AG04450 (cell line): ENCODE results near the gene OR5A2. TPM values are rescaled to one million over a fixed set of nuclear protein-coding genes. Genes with fewer than 3 reads are reported as not detected.
"Not testable (repeated sequence)": the region's sequence is repeated elsewhere in the genome, so short reads cannot be mapped to it uniquely, and the experiment has no call there.

Experiments
- CTCF ChIA-PET: fragments of 300-600, 350-600 bp; formaldehyde crosslinking; extraction: SDS; loops from one replicate; lab custom pipeline; 2022; ENCODE audit warnings: antibody characterized with exemption, inconsistent platforms; lab: Charles Lee
- POLR2A ChIA-PET: fragments of 350-600 bp; formaldehyde crosslinking; extraction: SDS; loops from one replicate; lab custom pipeline; 2021; ENCODE audit warnings: antibody characterized with exemption, inconsistent platforms; lab: Yijun Ruan, JAX
- DNase-seq: peaks from one replicate; pipeline ENCODE4 v3.0.0-alpha.2; 2011; ENCODE audit warnings: low read depth, low spot score
- H3K27ac ChIP-seq: one replicate; pipeline ENCODE4 v1.5.1; 2012; ENCODE audit warnings: low read depth, low read length, control low read depth
- H3K27me3 ChIP-seq: one replicate; pipeline ENCODE4 v1.6.0; 2012; ENCODE audit warnings: low read length; ENCODE audit not compliant: control insufficient read depth, insufficient read depth
- H3K4me3 ChIP-seq: 2 replicates; pipeline ENCODE4 v1.5.1; 2011; ENCODE audit warnings: mild to moderate bottlenecking, low read depth, low read length, control low read depth
- H3K9me3 ChIP-seq: 2 replicates; pipeline ENCODE4 v1.5.1; 2012; ENCODE audit warnings: low read length; ENCODE audit not compliant: control insufficient read depth, insufficient read depth
- CTCF ChIP-seq: IDR thresholded peaks from 2 replicates; pipeline ENCODE4 v1.5.1; 2011; ENCODE audit warnings: low read depth, low read length, control low read depth, inconsistent platforms
- polyA plus RNA-seq: library from polyadenylated mRNA; depleted of rRNA; stranded (reverse); fragments of >200 nt; gene quantifications from 2 replicates; pipeline ENCODE4 v1.2.3, GENCODE V29; 2011

Gene OR5A2
- polyA plus RNA-seq, 1 experiment = not detected

DNA sequence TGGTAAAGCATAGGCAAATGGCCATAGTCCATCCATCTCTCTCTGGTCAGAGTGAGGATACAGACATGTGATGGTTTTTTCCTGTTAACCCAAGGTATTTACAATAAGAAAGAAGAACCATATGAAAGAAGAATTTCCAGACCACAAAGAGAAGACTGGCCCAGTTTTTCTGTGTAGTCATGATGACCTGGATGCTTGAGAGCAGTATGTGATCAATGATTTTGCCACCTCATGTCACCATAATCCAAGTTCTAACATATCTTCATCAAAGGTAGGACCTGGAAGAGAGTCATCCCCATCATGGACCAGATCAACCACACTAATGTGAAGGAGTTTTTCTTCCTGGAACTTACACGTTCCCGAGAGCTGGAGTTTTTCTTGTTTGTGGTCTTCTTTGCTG lies 30.4 kb upstream of the OR5A2 start, which contains the start of gene OR4D6:
TSS of gene OR4D6 (plus strand) at position 301 of the 400 bp plus-strand sequence. CDS start at position 301, 0 bp downstream.
- POLR2A ChIA-PET = no interaction called here
- CTCF ChIA-PET = no interaction called here
- TF ChIP-seq CTCF = no peak
- Histone ChIP-seq H3K9me3 (no peaks in the 10 kb centered on the region), H3K27me3 (no peaks in the 10 kb centered on the region), H3K4me3 (no peak within 1 kb of the TSS), H3K27ac (no peak within 1 kb of the TSS)
- no peak for DNase-seq

GRCh38 chr11:59448484-59448883 lies 22.3 kb upstream of the OR5A2 start:
- H3K27ac ChIP-seq = no peak overlapping the region
- no peak overlapping the region for H3K4me3 ChIP-seq
- no peaks in the 10 kb centered on the region for H3K9me3 ChIP-seq
- POLR2A ChIA-PET = no interaction called here
- CTCF ChIA-PET = no interaction called here
- no peak for TF ChIP-seq CTCF
- no peak for DNase-seq
- peaks cover 1% of the 10 kb centered on the region for H3K27me3 ChIP-seq

DNA sequence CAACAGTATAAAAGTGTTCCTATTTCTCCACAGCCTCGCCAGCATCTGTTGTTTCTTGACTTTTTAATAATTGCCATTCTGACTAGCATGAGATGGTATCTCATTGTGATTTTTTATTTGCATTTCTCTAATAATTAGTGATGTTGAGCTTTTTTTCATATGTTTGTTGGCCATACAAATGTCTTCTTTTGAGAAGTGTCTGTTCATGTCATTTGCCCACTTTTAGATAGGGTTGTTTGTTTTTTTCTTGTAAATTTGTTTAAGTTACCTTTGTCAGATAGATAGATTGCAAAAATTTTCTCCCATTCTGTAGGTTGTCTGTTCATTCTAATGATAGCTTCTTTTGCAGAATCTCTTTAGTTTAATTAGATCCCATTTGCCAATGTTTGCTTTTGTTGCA lies 19.4 kb upstream of the OR5A2 start:
- H3K27me3 ChIP-seq, DNase-seq, POLR2A ChIA-PET, H3K9me3 ChIP-seq, H3K27ac ChIP-seq, H3K4me3 ChIP-seq, CTCF ChIA-PET: not testable (repeated sequence)

- H3K9me3 ChIP-seq = no peaks in the 10 kb centered on the region
- CTCF ChIA-PET = interaction anchor here (1.7 to 2.3 kb wide), 2 partner anchors 8 to 266 kb away, joined by 5 to 12 read pairs; partner anchors contain the start of gene DTX4
- no peak for TF ChIP-seq CTCF
- no peak overlapping the region for H3K4me3 ChIP-seq
- POLR2A ChIA-PET = no interaction called here
- H3K27me3 ChIP-seq = no peaks in the 10 kb centered on the region
- no peak overlapping the region for H3K27ac ChIP-seq
- DNase-seq = no peak
These were observed 11.6 kb upstream of the OR5A2 start for GRCh38 chr11:59437770-59438169.

DNA sequence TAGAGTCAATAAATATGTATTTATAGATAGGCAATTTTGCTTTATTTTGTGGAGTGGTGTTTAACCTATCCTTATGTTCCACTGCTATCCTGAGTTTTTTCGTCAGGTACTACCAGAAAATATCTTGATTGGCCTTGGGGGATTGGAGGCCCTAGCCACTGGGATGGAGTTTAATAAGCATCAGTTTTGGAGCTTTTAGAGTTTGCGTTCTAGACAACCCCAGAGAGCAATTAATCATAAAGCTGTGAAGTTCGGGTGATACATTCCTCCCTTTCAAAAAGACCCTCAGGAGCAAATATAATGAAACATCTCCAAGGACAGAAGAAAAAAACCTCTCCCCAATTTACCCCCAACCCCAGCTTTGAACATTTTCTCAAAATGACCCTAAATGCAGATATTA lies 10.0 kb upstream of the OR5A2 start, which contains the start of gene OR5A1:
TSS of gene OR5A1 (plus strand) at position 301 of the 400 bp plus-strand sequence. CDS start 6,700 bp downstream, outside the sequence.
- CTCF ChIA-PET = interaction anchor here (0.6 to 1.3 kb wide), 2 partner anchors 69 to 264 kb away, joined by 4 to 8 read pairs; partner anchors contain the start of gene DTX4
- Histone ChIP-seq H3K4me3 (no peak within 1 kb of the TSS), H3K9me3 (no peaks in the 10 kb centered on the region), H3K27me3 (no peaks in the 10 kb centered on the region), H3K27ac (no peak within 1 kb of the TSS)
- no peak for TF ChIP-seq CTCF
- no peak for DNase-seq
- POLR2A ChIA-PET = no interaction called here
